Inferior parietal cortex (tissue), 1 donor: ENCODE results near the gene CSE1L.
"Not testable (repeated sequence)": the region's sequence is repeated elsewhere in the genome, so short reads cannot be mapped to it uniquely, and the experiment has no call there.

ENCODE experiments used
- DNase-seq: peaks from one replicate; pipeline ENCODE4 v3.0.0-alpha.2; 2016; ENCODE audit errors: extremely low spot score

Gene CSE1L

DNA sequence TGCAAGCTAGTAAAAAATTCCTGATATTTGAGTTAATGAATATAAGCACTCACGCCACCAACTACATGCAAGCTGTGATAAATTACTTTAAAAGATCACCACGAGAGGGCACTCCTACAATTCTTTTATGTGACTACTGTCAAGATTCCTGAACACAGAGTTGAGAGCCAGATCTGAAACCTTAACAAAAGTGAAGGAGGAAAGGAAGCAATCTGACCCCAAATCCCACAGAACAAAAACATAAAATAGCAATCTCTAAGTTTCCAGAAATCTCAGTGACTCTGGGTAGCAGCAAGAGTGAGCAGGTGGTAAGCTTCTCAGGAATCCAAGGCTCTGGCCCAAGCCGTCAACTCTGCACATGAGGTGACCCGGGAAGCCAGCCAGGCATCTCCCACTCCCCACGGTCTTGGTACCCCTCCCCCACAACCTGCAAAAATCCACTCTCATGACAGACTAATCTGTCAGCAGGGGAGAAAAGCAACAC is 86.9 kb downstream of the CSE1L start:
- DNase-seq: peak; percentile 91

DNA sequence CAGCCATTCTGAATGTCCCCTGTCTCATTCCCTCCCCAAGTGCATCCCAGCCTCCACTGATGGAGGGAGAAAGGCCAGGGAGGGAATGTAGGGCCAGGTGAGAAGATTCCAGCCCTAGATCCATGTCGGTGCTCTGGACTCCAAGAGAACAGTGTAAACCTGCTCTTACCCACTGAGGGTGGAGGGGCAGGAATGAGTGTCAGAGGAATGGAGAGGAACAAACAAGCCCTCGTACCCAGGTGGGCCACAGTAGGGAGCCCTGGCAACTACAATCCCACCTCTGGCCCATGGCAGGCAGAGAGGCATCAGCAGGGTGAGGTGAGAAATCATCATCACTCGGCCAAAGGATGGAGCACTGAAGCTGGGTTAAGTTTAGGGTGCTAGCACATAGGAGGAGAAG is 87.5 kb downstream of the CSE1L start:
- no peak for DNase-seq

DNA sequence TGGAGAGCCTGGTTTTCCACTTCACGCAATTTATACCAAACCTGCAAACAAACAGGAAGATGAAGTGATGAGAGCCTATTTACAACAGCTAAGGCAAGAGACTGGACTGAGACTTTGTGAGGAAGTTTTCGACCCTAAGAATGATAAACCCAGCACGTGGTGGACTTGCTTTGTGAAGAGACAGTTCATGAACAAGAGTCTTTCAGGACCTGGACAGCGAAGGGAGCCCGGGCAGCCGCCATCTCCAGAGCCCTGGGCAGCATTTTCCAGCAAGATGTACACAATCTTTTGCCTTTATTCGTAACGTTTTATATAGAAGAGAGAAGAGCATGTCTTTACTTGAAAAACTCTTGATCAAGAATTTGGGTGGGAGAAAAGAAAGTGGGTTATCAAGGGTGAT is 88.7 kb downstream of the CSE1L start:
- DNase-seq: not testable (repeated sequence)

DNA sequence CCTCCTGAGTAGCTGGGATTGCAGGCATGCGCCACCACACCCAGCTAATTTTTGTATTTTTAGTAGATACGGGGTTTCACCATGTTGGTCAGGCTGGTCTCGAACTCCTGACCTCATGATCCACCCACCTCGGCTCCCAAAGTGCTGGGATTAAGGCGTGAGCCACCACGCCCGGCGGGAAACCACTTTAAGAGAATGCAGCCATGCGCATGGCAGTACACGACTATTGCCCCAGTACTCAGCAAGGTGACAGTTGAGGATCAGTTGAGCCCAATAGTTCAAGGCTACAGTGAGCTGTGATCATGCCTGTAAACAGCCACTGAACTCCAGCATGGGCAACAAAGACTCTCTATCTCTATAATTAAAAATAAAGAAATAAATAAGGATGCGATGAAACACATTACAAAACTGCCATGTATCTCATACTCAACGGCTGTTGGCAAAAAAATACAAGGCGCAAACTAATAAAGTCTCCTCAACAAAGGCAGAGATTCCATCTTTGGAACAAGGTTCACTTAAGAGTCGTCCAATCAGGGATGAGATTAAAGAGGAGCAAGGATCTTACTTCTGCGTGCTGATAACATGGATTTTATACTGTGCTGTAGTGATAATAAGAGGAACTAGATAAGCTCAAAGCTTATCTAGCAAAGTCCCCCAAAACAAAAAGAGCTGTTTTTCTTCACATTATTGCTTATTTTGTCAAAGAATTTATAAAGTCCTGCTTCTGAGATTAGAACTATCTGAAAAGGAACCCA is 90.9 kb downstream of the CSE1L start:
- DNase-seq: no peak

DNA sequence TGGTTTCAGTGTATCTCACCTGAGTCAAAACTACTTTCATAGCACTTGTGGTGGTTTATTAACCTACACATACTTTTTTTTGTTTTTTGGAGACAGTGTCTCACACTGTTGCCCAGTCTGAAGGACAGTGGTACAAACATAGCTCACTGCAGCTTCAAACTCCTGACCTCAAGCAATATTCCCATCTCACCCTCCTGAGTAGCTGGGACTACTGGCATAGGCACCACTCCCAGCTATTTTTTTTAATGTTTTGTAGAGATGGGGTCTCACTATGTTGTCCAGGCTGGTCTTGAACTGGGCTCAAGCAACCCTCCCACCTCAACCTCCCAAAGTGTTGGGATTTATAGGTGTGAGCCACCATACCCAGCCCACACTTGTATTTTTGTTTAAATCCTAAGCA is 92.3 kb downstream of the CSE1L start:
- DNase-seq: no peak

DNA sequence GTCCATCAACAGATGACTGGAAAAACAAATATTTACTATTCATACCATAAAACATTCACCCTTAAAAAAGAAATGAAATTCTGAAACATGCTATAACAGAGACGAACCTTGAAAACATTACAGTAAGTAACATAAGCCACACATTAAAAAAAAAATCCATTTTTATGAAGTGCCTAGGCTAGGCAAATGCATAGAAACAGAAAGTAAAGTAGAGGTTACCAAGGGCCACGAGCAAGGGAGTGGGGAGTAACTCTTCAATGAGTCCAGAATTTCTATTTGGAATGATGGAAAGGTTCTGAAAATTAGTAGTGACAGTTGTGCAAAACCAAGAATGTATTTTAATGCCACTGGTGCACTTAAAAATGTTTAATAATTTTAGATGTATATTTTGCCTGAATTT is 94.3 kb downstream of the CSE1L start:
- DNase-seq: no peak

DNA sequence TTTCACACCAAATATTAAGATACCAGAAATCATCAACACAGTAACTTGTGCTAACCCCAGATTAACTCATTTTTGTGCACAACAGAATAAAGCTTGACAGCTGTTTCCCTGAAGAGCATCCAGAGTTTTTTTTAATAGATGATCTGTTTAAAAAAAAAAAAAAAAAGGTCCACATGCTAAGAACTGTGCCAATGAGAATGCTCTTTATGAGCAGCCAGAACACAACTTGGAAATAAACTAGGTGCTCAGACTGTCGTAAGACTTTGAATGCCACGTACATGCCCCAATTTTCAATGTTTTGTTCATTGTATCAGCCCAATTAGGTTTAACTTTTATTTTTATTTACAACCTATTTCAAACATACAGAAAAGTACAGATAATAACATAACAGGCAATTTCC is 94.7 kb downstream of the CSE1L start:
- no peak for DNase-seq
